ENCODE data around the gene ATP10A. TPM values are rescaled to one million over a fixed set of nuclear protein-coding genes. Genes with fewer than 3 reads are reported as not detected.

The ATP10A gene
- total RNA-seq, 1 experiment from 2014 or later: 3.9 TPM

DNA sequence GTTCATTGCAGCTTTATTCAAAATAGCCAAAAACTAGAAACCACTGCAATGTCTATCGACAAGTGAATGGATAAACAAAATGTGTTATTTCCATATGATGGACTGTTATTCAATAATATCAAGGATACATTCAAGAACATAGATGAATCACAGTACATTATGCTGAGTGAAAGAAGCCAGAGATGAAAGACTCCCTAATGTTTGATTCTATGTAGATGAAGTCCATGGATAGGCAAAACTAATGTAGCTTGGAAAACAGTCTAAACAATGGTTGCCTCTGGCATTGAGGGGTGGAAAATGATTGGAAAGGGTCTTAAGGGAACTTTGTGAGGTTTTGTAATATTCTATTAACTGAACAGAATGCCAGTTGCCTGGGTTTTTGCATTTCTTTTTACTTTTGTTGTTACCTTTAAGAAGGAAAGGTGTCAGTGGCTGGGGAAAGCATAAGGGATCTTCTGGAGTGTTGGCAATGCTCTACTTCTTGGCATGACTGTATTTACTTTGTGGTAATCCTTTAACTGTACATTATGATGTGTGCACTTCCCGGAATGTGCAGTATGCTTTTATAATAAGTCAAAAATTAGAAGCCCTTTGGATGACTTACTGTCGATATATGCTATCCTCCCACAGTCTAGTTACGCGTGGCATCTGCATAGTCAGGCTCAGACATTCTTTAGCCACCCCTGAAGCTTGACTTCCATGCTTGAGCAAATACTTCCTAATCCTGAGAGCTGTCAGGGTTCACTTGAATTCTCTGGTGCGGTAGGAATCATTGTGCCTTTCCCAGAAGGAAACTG, 20.5 kb upstream of the ATP10A start:
- Histone ChIP-seq H3K27me3 (ENCODE audit: insufficient read depth, low read length) (no peaks in the 10 kb centered on the region), H2AK5ac (ENCODE audit: insufficient read length, low read length) (no peak overlapping the region), H3K18ac (ENCODE audit: insufficient read length, low read depth, low read length) (no peak overlapping the region), H3K14ac (ENCODE audit: insufficient read depth, low read length) (no peak overlapping the region), H4K20me1 (ENCODE audit: control insufficient read depth, insufficient read depth, insufficient read length) (no peaks in the 10 kb centered on the region), H2BK120ac (ENCODE audit: low read depth, low read length, poor library complexity, severe bottlenecking) (no peak overlapping the region), H3K79me1 (ENCODE audit: insufficient read depth, low read depth, low read length, poor library complexity, severe bottlenecking) (no peaks in the 10 kb centered on the region), H4K8ac (replicated peaks; ENCODE audit: insufficient read length, low read depth, low read length) (no peak overlapping the region), H3K23me2 (ENCODE audit: insufficient read length, low read depth, low read length, poor library complexity, severe bottlenecking) (no peaks in the 10 kb centered on the region), H2BK12ac (ENCODE audit: insufficient read length, low read depth, low read length) (no peak overlapping the region), H3K4me2 (ENCODE audit: insufficient read depth, insufficient read length, low read length) (no peak overlapping the region), H3K23ac (ENCODE audit: insufficient read length, low read depth, low read length) (no peak overlapping the region), H3K9ac (ENCODE audit: extremely low read depth, insufficient read length, low read length) (no peak overlapping the region), H3K27ac (ENCODE audit: insufficient read length, low read depth, low read length) (no peak overlapping the region), H4K91ac (ENCODE audit: insufficient read length, low read depth, low read length) (no peak overlapping the region), H3K79me2 (ENCODE audit: insufficient read depth, low read length) (no peaks in the 10 kb centered on the region), H3K4me1 (ENCODE audit: insufficient read depth, low read length) (no peaks in the 10 kb centered on the region), H3K4ac (ENCODE audit: low read depth, low read length) (no peak overlapping the region), H4K5ac (ENCODE audit: insufficient read length, low read depth, low read length) (no peak overlapping the region), H2AFZ (ENCODE audit: low read length) (no peak overlapping the region), H3T11ph (ENCODE audit: low read length) (no peak overlapping the region), H2BK20ac (ENCODE audit: low read depth, low read length, poor library complexity, severe bottlenecking) (no peak overlapping the region), H3K9me3 (ENCODE audit: control insufficient read depth, low read depth, low read length) (no peaks in the 10 kb centered on the region), H2BK5ac (ENCODE audit: insufficient read length, low read length) (no peak overlapping the region), H3K56ac (ENCODE audit: insufficient read length, low read depth, low read length) (no peak overlapping the region), H2BK15ac (ENCODE audit: low read depth, low read length) (no peak overlapping the region)
- Mint-ChIP-seq H3K27ac (no peak overlapping the region), H3K4me1 (peaks cover 5 to 6% of the 10 kb centered on the region in 2 experiments; a peak in 3 of 4 replicates), H3K36me3 (ENCODE audit: insufficient read depth in 1 of 3, low read depth in 3 of 3) (peaks cover 0 to 14% (median 0%) of the 10 kb centered on the region in 3 experiments; a peak in 3 of 7 replicates), H3K27me3 (ENCODE audit: low read depth) (peaks cover 2% of the 10 kb centered on the region), H3K4me3 (no peak overlapping the region), H3K9me3 (peaks cover 7 to 15% of the 10 kb centered on the region in 2 experiments; a peak in 4 of 5 replicates)
- DNase-seq: no peak
- TF ChIP-seq CTCF (conservative IDR thresholded peaks at IDR 0.05): no peak
- WGBS (ENCODE audit: extremely low coverage, insufficient read length, low lambda C conversion rate): no CpG with 5 or more reads among the region's 6 CpGs
